Left ventricle myocardium inferior (tissue), 1 donor: ENCODE measurements around the gene CACNG6. TPM values are rescaled to one million over a fixed set of nuclear protein-coding genes. Genes with fewer than 3 reads are reported as not detected.

Experiments
- DNase-seq: peaks from one replicate; pipeline ENCODE4 v3.0.0-alpha.2; 2020
- H3K27ac ChIP-seq: fragments of 200-600 bp; replicated peaks from 2 replicates; pipeline ENCODE4 v1.8.0; 2021
- H3K27me3 ChIP-seq: fragments of 200-600 bp; 2 replicates; pipeline ENCODE4 v1.8.0; 2021; ENCODE audit warnings: low read depth
- H3K36me3 ChIP-seq: fragments of 200-600 bp; 2 replicates; pipeline ENCODE4 v1.8.0; 2021
- H3K4me1 ChIP-seq: fragments of 200-600 bp; 2 replicates; pipeline ENCODE4 v1.8.0; 2021
- H3K4me3 ChIP-seq: fragments of 200-600 bp; 2 replicates; pipeline ENCODE4 v1.8.0; 2021; ENCODE audit warnings: mild to moderate bottlenecking, moderate library complexity
- H3K9me3 ChIP-seq: fragments of 200-600 bp; replicated peaks from 2 replicates; pipeline ENCODE4 v1.8.0; 2021
- intact Hi-C: fragments of 100-400 bp; cut with micrococcal nuclease; formaldehyde crosslinking; loops from one replicate; pipeline ENCODE4 v1.11.0; 2022
- total RNA-seq: library from RNA; stranded (reverse); fragmentation: NEBNext Ultra II Directional; extraction: Animal tissue kit (Norgen Biotek cat#: 25700); gene quantifications from one replicate; pipeline ENCODE4 v1.2.1, GENCODE V29; 2021
- TF ChIP-seq, protein P1 (sequence below): fragments of 200-600 bp; IDR thresholded peaks from 2 replicates; pipeline ENCODE4 v1.8.0; 2021; ENCODE audit warnings: antibody characterized with exemption, mild to moderate bottlenecking, borderline replicate concordance
- donor health status: DM: no; HTN: yes; CAD: no; lungs with severe emphysema.

CACNG6 gene
- total RNA-seq, 1 donor from 2014 or later: not detected

- TF ChIP-seq, protein P1, sequence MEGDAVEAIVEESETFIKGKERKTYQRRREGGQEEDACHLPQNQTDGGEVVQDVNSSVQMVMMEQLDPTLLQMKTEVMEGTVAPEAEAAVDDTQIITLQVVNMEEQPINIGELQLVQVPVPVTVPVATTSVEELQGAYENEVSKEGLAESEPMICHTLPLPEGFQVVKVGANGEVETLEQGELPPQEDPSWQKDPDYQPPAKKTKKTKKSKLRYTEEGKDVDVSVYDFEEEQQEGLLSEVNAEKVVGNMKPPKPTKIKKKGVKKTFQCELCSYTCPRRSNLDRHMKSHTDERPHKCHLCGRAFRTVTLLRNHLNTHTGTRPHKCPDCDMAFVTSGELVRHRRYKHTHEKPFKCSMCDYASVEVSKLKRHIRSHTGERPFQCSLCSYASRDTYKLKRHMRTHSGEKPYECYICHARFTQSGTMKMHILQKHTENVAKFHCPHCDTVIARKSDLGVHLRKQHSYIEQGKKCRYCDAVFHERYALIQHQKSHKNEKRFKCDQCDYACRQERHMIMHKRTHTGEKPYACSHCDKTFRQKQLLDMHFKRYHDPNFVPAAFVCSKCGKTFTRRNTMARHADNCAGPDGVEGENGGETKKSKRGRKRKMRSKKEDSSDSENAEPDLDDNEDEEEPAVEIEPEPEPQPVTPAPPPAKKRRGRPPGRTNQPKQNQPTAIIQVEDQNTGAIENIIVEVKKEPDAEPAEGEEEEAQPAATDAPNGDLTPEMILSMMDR: no peak
- Histone ChIP-seq H3K27me3 (peaks cover 85% of the 10 kb centered on the region), H3K9me3 (peaks cover 4% of the 10 kb centered on the region), H3K4me3 (no peak overlapping the region), H3K27ac (no peak overlapping the region), H3K36me3 (no peaks in the 10 kb centered on the region), H3K4me1 (no peaks in the 10 kb centered on the region)
- DNase-seq: no peak
- intact Hi-C loops: no loop called here
These were observed 25.8 kb downstream of the CACNG6 start for GRCh38 chr19:54017261-54017660.

- TF ChIP-seq, protein P1: no peak
- H3K9me3 ChIP-seq: peaks cover 4% of the 10 kb centered on the region
- no peak overlapping the region for H3K4me3 ChIP-seq
- no peak for DNase-seq
- H3K36me3 ChIP-seq: no peaks in the 10 kb centered on the region
- intact Hi-C loops: loop anchor here (10.0 kb wide), 1 partner anchor 117 kb away; the partner anchor contains the start of gene CACNG7
- H3K27ac ChIP-seq: no peak overlapping the region
- H3K27me3 ChIP-seq: peaks cover 84% of the 10 kb centered on the region
- H3K4me1 ChIP-seq: peaks cover 6% of the 10 kb centered on the region
These were observed 29.9 kb downstream of the CACNG6 start for GRCh38 chr19:54021363-54021762.

- no peak for DNase-seq
- Histone ChIP-seq H3K4me1 (peaks cover 6% of the 10 kb centered on the region), H3K9me3 (peaks cover 4% of the 10 kb centered on the region), H3K27me3 (peaks cover 84% of the 10 kb centered on the region), H3K4me3 (no peak overlapping the region), H3K27ac (no peak overlapping the region), H3K36me3 (no peaks in the 10 kb centered on the region)
- TF ChIP-seq, protein P1: no peak
- intact Hi-C loops: loop anchor here (10.0 kb wide), 1 partner anchor 117 kb away; the partner anchor contains the start of gene CACNG7
These were observed 30.5 kb downstream of the CACNG6 start for GRCh38 chr19:54021932-54022331.

- no peak for DNase-seq
- H3K27me3 ChIP-seq: peaks cover 84% of the 10 kb centered on the region
- peaks cover 6% of the 10 kb centered on the region for H3K4me1 ChIP-seq
- TF ChIP-seq, protein P1: no peak
- H3K4me3 ChIP-seq: no peak overlapping the region
- intact Hi-C loops: loop anchor here (10.0 kb wide), 1 partner anchor 118 kb away; the partner anchor contains the start of gene CACNG7
- no peak overlapping the region for H3K27ac ChIP-seq
- H3K36me3 ChIP-seq: no peaks in the 10 kb centered on the region
- H3K9me3 ChIP-seq: no peaks in the 10 kb centered on the region
These were observed 31.8 kb downstream of the CACNG6 start for GRCh38 chr19:54023191-54023590.

GRCh38 chr19:54024660-54025059 lies 33.2 kb downstream of the CACNG6 start:
- intact Hi-C loops: loop anchor here (10.0 kb wide), 1 partner anchor 120 kb away; the partner anchor contains the start of gene CACNG7
- peaks cover 85% of the 10 kb centered on the region for H3K27me3 ChIP-seq
- H3K9me3 ChIP-seq: no peaks in the 10 kb centered on the region
- no peaks in the 10 kb centered on the region for H3K36me3 ChIP-seq
- H3K4me1 ChIP-seq: peaks cover 6% of the 10 kb centered on the region
- H3K27ac ChIP-seq: no peak overlapping the region
- no peak overlapping the region for H3K4me3 ChIP-seq
- DNase-seq: no peak
- TF ChIP-seq, protein P1: no peak
